HepG2 (cell line): ENCODE data around the gene RRAS2. TPM values are rescaled to one million over a fixed set of nuclear protein-coding genes. Genes with fewer than 3 reads are reported as not detected.

Experiments used
- ATAC-seq: fragments of 200-7000 bp; cut with Tn5 transposase; 3 replicates; pipeline ENCODE4 v1.9.1; 2020; ENCODE audit warnings: mild to moderate bottlenecking, moderate library complexity
- BruUV-seq: library from RNA; stranded (reverse); fragments of 400-500 nt; replicated peaks from 2 replicates; lab custom pipeline; 2021; lab: Mats Ljungman, UMichigan
- CTCF ChIA-PET: fragments of 300-600 bp; formaldehyde crosslinking; extraction: SDS; loops from one replicate; lab custom pipeline; 2021; ENCODE audit warnings: low total read pairs, inconsistent platforms, low intra/inter-chr PET ratio; lab: Yijun Ruan, JAX
- POLR2A ChIA-PET: fragments of 350-600 bp; sonication (Branson Sonifier 250); formaldehyde crosslinking; loops from one replicate; lab custom pipeline; 2020; ENCODE audit warnings: antibody characterized with exemption, inconsistent platforms; lab: Yijun Ruan, JAX
- DNase-seq: peaks from one replicate; pipeline ENCODE4 v3.0.0-alpha.2; 2015; ENCODE audit warnings: low spot score
- FAIRE-seq: peaks from 3 replicates; lab custom pipeline; 2011; peaks lifted over from hg19 to GRCh38; lab: Jason Lieb, UNC
- H2AFZ ChIP-seq: one replicate; pipeline ENCODE4 v1.6.1; 2011; ENCODE audit warnings: low read length, inconsistent platforms
- H3K27ac ChIP-seq: fragments of 300-600 bp; 3 replicates; pipeline ENCODE4 v1.8.0; 2011; ENCODE audit warnings: mixed run types, mild to moderate bottlenecking, mixed read lengths, low read length, inconsistent platforms; ENCODE audit not compliant: insufficient read depth; ENCODE audit errors: extremely low read length
- H3K27me3 ChIP-seq, 2 experiments: fragments of 200-600 bp in 1 of 2; 2 replicates in 1 of 2; 3 replicates in 1 of 2; pipeline versions ENCODE4 v1.6.0 to v1.8.0; 2011; ENCODE audit warnings: low read length in 2 of 2, mild to moderate bottlenecking in 2 of 2, moderate library complexity in 2 of 2, inconsistent platforms in 1 of 2; ENCODE audit not compliant: insufficient read depth in 2 of 2, control insufficient read depth in 1 of 2
- H3K36me3 ChIP-seq, 2 experiments: fragments of 200-600 bp in 1 of 2; replicated peaks in 1 of 2; 2 replicates in 1 of 2; 3 replicates in 1 of 2; pipeline versions ENCODE4 v1.5.1 to v1.8.0; 2011; ENCODE audit warnings: low read length in 2 of 2, inconsistent platforms in 1 of 2; ENCODE audit not compliant: insufficient read depth in 2 of 2, control insufficient read depth in 1 of 2
- H3K4me1 ChIP-seq: 2 replicates; pipeline ENCODE4 v1.5.1; 2012; ENCODE audit warnings: low read length, inconsistent platforms; ENCODE audit not compliant: insufficient read depth
- H3K4me2 ChIP-seq: 2 replicates; pipeline ENCODE4 v1.6.0; 2011; ENCODE audit warnings: low read depth, low read length, inconsistent platforms
- H3K4me3 ChIP-seq, 3 experiments: fragments of 200-600 bp in 1 of 3; sonication (generic), shearing (Covaris generic) in 1 of 3; replicated peaks in 1 of 3; 2 replicates each; pipeline ENCODE4 v1.5.1; 2011 to 2016; ENCODE audit warnings: low read length in 3 of 3, inconsistent platforms in 2 of 3, low read depth in 2 of 3, mild to moderate bottlenecking in 2 of 3, control low read depth in 1 of 3, mixed read lengths in 1 of 3; ENCODE audit not compliant: insufficient read depth in 1 of 3
- H3K79me2 ChIP-seq: one replicate; pipeline ENCODE4 v1.6.1; 2011; ENCODE audit warnings: low read length, inconsistent platforms; ENCODE audit not compliant: insufficient read depth
- H3K9ac ChIP-seq: 2 replicates; pipeline ENCODE4 v1.6.0; 2011; ENCODE audit warnings: mild to moderate bottlenecking, low read depth, low read length, inconsistent platforms; ENCODE audit not compliant: insufficient read depth
- H3K9me3 ChIP-seq: 2 replicates; pipeline ENCODE4 v1.5.1; 2012; ENCODE audit warnings: mild to moderate bottlenecking, low read length
- H4K20me1 ChIP-seq: 2 replicates; pipeline ENCODE4 v1.6.0; 2011; ENCODE audit warnings: inconsistent platforms, mild to moderate bottlenecking, low read length, moderate library complexity; ENCODE audit not compliant: insufficient read depth
- ZNF33A ChIP-seq: sonication (generic); formaldehyde crosslinking; IDR thresholded peaks from 2 replicates; pipeline ENCODE4 v1.5.1; 2020; ENCODE audit warnings: missing genetic modification reagents, mild to moderate bottlenecking, moderate library complexity, borderline replicate concordance
- ZNF816 ChIP-seq: sonication (generic); formaldehyde crosslinking; IDR thresholded peaks from 2 replicates; pipeline ENCODE4 v1.8.0; 2022; ENCODE audit warnings: missing genetic modification reagents, mild to moderate bottlenecking, borderline replicate concordance
- in situ Hi-C: cut with HindIII; loops from 2 replicates; pipeline ENCODE4 v1.10.0; 2017; ENCODE audit warnings: low pct_unique_long_range_greater_than_20kb; ENCODE audit not compliant: extremely low pct_ligation_motif_present
- intact Hi-C: fragments of 100-400 bp; cut with micrococcal nuclease; formaldehyde crosslinking; loops from one replicate; pipeline ENCODE4 v1.10.0; 2022; ENCODE audit not compliant: unreplicated experiment
- polyA plus RNA-seq, 8 experiments: library from polyadenylated mRNA; depleted of rRNA in 3 of 8; stranded (reverse) in 7 of 8; unstranded in 1 of 8; fragments of >200 nt; fragmentation: Illumina TruSeq in 4 of 8; extraction: Trizol in 4 of 8; gene quantifications; 2 replicates each; pipeline versions ENCODE4 v1.2.1 to v1.2.3, GENCODE V29; 2011 to 2016; ENCODE audit warnings: low read depth in 4 of 8, missing spikeins in 1 of 8, mixed read lengths in 1 of 8; ENCODE audit not compliant: insufficient read depth in 1 of 8
- total RNA-seq, 5 experiments: library from RNA; depleted of rRNA; stranded (reverse); fragments of >200 nt; fragmentation: Illumina TruSeq; extraction: Trizol; gene quantifications; 2 replicates each; pipeline ENCODE4 v1.2.3, GENCODE V29; 2016; ENCODE audit warnings: low read depth in 1 of 5
- TF ChIP-seq, protein P1 (sequence below): sonication (generic); formaldehyde crosslinking; IDR thresholded peaks from 2 replicates; pipeline ENCODE4 v1.5.0; 2020; ENCODE audit warnings: mild to moderate bottlenecking, missing genetic modification reagents
- TF ChIP-seq, protein P2 (sequence below): sonication (generic); formaldehyde crosslinking; IDR thresholded peaks from 2 replicates; pipeline ENCODE4 v1.4.0; 2020; ENCODE audit warnings: missing genetic modification reagents, mild to moderate bottlenecking, borderline replicate concordance
- TF ChIP-seq, protein P3 (sequence below), 2 experiments: sonication (generic) in 1 of 2; formaldehyde crosslinking in 1 of 2; IDR thresholded peaks; 2 replicates each; pipeline versions ENCODE4 v1.5.1 to v1.6.1; 2011 to 2020; ENCODE audit warnings: borderline replicate concordance in 1 of 2, low read depth in 1 of 2, low read length in 1 of 2, mild to moderate bottlenecking in 1 of 2, missing genetic modification reagents in 1 of 2, moderate library complexity in 1 of 2
- TF ChIP-seq, protein P4 (sequence below): sonication (generic); formaldehyde crosslinking; IDR thresholded peaks from 2 replicates; pipeline ENCODE4 v1.5.0; 2020; ENCODE audit warnings: mild to moderate bottlenecking, missing genetic modification reagents, borderline replicate concordance
- TF ChIP-seq, protein P5 (sequence below): sonication (generic); formaldehyde crosslinking; IDR thresholded peaks from 2 replicates; pipeline ENCODE4 v1.8.0; 2022; ENCODE audit warnings: missing genetic modification reagents, mild to moderate bottlenecking, moderate library complexity, borderline replicate concordance

RRAS2 gene
- total and polyA plus RNA-seq, 2 of the 13 experiments (the other 11 are each of a cell fraction or from before 2014, with no cell fraction given): 19.0 to 44.1 TPM

- ChIA-PET POLR2A (no interaction called here), CTCF (no interaction called here)
- BruUV-seq: no TSS peak
- Histone ChIP-seq H2AFZ (no peak overlapping the region), H3K9ac (no peak overlapping the region), H4K20me1 (no peaks in the 10 kb centered on the region), H3K36me3 (no peaks in the 10 kb centered on the region), H3K79me2 (no peaks in the 10 kb centered on the region), H3K4me2 (no peak overlapping the region), H3K4me3 (no peak overlapping the region), H3K27me3 (peaks cover 0 to 7% of the 10 kb centered on the region in 2 experiments; a peak in 2 of 5 replicates), H3K4me1 (peaks cover 13% of the 10 kb centered on the region), H3K27ac (no peak overlapping the region), H3K9me3 (no peaks in the 10 kb centered on the region)
- DNase-seq (no peak), FAIRE-seq (no peak), ATAC-seq (peak; percentile 34; the same call in 2 of the 3 replicates)
- in situ Hi-C loops (no loop called here), intact Hi-C loops (no loop called here)
- TF ChIP-seq, protein P1, sequence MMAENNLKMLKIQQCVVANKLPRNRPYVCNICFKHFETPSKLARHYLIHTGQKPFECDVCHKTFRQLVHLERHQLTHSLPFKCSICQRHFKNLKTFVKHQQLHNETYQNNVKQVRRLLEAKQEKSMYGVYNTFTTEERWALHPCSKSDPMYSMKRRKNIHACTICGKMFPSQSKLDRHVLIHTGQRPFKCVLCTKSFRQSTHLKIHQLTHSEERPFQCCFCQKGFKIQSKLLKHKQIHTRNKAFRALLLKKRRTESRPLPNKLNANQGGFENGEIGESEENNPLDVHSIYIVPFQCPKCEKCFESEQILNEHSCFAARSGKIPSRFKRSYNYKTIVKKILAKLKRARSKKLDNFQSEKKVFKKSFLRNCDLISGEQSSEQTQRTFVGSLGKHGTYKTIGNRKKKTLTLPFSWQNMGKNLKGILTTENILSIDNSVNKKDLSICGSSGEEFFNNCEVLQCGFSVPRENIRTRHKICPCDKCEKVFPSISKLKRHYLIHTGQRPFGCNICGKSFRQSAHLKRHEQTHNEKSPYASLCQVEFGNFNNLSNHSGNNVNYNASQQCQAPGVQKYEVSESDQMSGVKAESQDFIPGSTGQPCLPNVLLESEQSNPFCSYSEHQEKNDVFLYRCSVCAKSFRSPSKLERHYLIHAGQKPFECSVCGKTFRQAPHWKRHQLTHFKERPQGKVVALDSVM (CRISPR knock-in tag): no peak
- no peak for TF ChIP-seq ZNF816 (CRISPR knock-in tag)
- TF ChIP-seq, protein P2, sequence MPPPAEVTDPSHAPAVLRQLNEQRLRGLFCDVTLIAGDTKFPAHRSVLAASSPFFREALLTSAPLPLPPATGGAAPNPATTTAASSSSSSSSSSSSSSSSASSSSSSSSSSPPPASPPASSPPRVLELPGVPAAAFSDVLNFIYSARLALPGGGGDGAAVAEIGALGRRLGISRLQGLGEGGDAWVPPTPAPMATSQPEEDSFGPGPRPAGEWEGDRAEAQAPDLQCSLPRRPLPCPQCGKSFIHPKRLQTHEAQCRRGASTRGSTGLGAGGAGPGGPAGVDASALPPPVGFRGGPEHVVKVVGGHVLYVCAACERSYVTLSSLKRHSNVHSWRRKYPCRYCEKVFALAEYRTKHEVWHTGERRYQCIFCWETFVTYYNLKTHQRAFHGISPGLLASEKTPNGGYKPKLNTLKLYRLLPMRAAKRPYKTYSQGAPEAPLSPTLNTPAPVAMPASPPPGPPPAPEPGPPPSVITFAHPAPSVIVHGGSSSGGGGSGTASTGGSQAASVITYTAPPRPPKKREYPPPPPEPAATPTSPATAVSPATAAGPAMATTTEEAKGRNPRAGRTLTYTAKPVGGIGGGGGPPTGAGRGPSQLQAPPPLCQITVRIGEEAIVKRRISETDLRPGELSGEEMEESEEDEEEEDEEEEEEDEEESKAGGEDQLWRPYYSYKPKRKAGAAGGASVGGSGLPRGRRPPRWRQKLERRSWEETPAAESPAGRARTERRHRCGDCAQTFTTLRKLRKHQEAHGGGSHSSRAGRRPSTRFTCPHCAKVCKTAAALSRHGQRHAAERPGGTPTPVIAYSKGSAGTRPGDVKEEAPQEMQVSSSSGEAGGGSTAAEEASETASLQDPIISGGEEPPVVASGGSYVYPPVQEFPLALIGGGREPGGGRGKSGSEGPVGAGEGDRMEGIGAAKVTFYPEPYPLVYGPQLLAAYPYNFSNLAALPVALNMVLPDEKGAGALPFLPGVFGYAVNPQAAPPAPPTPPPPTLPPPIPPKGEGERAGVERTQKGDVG (CRISPR knock-in tag): no peak
- TF ChIP-seq, protein P3, sequence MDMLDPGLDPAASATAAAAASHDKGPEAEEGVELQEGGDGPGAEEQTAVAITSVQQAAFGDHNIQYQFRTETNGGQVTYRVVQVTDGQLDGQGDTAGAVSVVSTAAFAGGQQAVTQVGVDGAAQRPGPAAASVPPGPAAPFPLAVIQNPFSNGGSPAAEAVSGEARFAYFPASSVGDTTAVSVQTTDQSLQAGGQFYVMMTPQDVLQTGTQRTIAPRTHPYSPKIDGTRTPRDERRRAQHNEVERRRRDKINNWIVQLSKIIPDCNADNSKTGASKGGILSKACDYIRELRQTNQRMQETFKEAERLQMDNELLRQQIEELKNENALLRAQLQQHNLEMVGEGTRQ (IDR thresholded peaks at IDR 0.05; ENCODE audit: low read depth, low read length): no peak
- TF ChIP-seq, protein P3 (CRISPR knock-in tag; IDR thresholded peaks at IDR 0.05; ENCODE audit: borderline replicate concordance): no peak
- no peak for TF ChIP-seq ZNF33A (CRISPR knock-in tag)
- TF ChIP-seq, protein P4, sequence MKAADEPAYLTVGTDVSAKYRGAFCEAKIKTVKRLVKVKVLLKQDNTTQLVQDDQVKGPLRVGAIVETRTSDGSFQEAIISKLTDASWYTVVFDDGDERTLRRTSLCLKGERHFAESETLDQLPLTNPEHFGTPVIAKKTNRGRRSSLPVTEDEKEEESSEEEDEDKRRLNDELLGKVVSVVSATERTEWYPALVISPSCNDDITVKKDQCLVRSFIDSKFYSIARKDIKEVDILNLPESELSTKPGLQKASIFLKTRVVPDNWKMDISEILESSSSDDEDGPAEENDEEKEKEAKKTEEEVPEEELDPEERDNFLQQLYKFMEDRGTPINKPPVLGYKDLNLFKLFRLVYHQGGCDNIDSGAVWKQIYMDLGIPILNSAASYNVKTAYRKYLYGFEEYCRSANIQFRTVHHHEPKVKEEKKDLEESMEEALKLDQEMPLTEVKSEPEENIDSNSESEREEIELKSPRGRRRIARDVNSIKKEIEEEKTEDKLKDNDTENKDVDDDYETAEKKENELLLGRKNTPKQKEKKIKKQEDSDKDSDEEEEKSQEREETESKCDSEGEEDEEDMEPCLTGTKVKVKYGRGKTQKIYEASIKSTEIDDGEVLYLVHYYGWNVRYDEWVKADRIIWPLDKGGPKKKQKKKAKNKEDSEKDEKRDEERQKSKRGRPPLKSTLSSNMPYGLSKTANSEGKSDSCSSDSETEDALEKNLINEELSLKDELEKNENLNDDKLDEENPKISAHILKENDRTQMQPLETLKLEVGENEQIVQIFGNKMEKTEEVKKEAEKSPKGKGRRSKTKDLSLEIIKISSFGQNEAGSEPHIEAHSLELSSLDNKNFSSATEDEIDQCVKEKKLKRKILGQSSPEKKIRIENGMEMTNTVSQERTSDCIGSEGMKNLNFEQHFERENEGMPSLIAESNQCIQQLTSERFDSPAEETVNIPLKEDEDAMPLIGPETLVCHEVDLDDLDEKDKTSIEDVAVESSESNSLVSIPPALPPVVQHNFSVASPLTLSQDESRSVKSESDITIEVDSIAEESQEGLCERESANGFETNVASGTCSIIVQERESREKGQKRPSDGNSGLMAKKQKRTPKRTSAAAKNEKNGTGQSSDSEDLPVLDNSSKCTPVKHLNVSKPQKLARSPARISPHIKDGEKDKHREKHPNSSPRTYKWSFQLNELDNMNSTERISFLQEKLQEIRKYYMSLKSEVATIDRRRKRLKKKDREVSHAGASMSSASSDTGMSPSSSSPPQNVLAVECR: no peak
- TF ChIP-seq, protein P5, sequence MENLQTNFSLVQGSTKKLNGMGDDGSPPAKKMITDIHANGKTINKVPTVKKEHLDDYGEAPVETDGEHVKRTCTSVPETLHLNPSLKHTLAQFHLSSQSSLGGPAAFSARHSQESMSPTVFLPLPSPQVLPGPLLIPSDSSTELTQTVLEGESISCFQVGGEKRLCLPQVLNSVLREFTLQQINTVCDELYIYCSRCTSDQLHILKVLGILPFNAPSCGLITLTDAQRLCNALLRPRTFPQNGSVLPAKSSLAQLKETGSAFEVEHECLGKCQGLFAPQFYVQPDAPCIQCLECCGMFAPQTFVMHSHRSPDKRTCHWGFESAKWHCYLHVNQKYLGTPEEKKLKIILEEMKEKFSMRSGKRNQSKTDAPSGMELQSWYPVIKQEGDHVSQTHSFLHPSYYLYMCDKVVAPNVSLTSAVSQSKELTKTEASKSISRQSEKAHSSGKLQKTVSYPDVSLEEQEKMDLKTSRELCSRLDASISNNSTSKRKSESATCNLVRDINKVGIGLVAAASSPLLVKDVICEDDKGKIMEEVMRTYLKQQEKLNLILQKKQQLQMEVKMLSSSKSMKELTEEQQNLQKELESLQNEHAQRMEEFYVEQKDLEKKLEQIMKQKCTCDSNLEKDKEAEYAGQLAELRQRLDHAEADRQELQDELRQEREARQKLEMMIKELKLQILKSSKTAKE: no peak
Observed at GRCh38 chr11:14369598-14369997, 10.6 kb upstream of the RRAS2 start.
